Kidney glomerular epithelial cell (primary cell): ENCODE data around the gene PDE11A.

Experiments
- DNase-seq: peaks from one replicate; lab custom pipeline; 2025; lab: John Stamatoyannopoulos, UW

PDE11A gene

GRCh38 chr2:177669201-177669600 lies 403.4 kb downstream of the PDE11A start:
- no peak for DNase-seq

- DNase-seq, result no peak
Observed at GRCh38 chr2:177668617-177669016, 404.0 kb downstream of the PDE11A start.

DNA sequence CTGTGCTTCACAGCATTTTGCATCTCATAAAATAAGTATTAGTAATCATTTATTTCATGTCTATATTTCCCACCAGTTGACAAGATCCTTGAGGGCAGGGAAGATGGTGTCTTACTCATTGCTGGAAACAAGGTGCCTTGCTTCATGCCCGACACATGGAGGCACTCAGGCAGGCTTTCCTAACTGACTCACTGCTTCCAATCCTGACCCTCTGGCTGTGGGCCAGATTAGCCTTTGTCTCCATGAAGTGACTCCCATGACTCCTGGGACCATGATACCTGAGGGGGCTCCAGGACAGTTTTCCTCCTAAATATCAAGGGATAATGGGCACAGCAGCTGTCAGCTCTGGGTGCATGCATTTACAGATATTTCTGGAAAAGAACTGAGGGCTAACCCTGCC lies 405.0 kb downstream of the PDE11A start:
- DNase-seq, result no peak

- no peak for DNase-seq
Observed at GRCh38 chr2:177666408-177666807, 406.2 kb downstream of the PDE11A start.

- no peak for DNase-seq
Observed at GRCh38 chr2:177665948-177666347, 406.6 kb downstream of the PDE11A start.

DNA sequence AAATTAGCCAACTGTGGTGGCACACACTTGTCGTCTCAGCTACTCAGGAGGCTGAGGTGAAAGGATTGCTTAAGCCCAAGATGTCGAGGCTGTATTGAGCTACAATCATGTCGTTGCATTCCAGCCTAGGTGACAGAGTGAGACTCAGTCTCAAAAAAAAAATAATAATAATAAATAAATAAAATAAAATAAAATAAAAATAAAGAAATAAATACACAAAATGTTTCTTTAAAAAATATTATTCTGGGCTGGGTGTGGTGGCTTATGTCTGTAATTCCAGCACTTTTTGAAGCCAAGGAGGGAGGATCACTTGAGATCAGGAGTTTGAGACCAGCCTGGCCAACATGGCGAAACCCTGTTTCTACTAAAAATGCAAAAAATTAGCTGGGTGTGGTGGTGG lies 407.2 kb downstream of the PDE11A start:
- DNase-seq, result no peak

DNA sequence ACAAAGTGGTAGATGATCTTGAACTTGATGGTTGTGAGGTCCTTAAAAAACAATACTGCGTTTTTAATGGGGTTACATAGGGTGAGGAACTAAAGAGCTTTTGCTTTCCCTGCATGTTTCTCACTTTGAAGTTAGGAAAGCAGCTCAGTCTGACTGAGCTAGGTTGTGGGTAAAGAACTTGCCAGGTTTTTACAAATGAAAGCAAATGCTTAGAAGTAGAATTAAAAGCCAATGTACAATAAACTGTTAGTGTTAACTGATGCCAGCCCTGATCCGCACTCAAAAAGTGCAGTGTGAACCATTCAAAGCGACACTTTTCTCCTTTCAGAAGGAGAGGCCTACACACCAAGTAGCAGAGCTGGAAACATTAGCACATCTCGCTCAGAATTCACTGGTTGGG lies 409.7 kb downstream of the PDE11A start:
- no peak for DNase-seq

DNA sequence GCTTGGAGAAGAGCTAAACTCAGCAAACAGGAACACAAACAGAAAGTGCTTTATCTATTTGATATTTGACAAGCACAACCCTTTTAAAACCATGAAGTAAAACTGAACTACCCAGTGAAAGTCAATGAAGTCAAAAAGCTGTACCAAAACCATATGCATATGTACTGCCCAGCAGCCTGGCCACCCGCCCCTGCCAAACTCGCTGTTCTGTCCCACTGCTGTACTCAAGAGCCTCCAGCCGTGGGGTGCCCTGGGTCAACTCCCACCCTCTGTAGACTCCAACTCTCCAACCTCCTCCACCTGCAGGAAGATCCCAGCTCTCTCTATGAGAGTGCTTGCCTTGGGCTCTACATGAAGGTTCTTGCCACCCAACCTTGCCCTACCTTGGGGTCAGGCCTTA lies 411.8 kb downstream of the PDE11A start:
- no peak for DNase-seq

DNA sequence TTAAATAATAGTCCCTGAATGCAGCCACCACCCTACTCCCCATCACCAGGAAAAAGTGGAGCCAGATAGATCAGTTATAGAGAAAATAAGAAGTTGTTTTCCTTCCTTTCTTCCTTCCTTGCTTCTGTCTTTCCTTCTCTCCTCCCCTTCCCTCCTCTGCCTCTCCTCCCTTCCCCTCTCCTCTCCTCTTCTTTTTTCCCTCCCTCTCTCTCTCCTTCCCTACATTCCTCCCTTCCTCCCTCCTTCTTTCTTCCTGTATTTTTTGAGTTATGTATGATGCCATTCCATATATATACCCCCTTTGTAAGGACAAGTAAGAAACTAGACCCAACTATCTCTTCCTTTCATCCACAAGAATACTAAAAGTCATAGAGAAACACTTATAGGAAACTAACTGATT lies 414.3 kb downstream of the PDE11A start:
- no peak for DNase-seq

- no peak for DNase-seq
Observed at GRCh38 chr2:177651833-177652232, 420.7 kb downstream of the PDE11A start.

GRCh38 chr2:177649568-177650518 lies 422.7 kb downstream of the PDE11A start:
- no peak for DNase-seq

GRCh38 chr2:177646791-177647190 lies 425.8 kb downstream of the PDE11A start:
- no peak for DNase-seq

- no peak for DNase-seq
Observed at GRCh38 chr2:177646241-177646640, 426.3 kb downstream of the PDE11A start.

DNA sequence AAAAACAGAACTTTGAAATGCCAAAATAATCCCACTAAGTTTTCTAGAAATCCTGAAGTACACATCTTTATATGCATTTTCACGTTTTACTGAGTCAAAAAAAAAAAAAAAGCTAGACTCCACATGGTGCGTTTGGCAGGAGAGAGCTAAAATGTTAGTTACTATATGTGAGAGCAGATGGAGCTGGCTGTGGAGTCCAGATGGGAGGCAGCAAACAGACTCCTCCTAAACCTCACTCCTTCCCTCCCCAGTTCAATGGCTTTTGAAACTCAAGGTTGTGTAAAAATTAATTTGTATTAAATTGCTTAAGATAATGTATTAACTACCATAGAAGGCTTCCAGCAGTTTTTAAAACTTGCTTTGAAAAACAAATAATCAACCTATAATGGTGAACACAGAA lies 431.2 kb downstream of the PDE11A start:
- no peak for DNase-seq

GRCh38 chr2:177640423-177640822 lies 432.2 kb downstream of the PDE11A start:
- DNase-seq, result no peak

DNA sequence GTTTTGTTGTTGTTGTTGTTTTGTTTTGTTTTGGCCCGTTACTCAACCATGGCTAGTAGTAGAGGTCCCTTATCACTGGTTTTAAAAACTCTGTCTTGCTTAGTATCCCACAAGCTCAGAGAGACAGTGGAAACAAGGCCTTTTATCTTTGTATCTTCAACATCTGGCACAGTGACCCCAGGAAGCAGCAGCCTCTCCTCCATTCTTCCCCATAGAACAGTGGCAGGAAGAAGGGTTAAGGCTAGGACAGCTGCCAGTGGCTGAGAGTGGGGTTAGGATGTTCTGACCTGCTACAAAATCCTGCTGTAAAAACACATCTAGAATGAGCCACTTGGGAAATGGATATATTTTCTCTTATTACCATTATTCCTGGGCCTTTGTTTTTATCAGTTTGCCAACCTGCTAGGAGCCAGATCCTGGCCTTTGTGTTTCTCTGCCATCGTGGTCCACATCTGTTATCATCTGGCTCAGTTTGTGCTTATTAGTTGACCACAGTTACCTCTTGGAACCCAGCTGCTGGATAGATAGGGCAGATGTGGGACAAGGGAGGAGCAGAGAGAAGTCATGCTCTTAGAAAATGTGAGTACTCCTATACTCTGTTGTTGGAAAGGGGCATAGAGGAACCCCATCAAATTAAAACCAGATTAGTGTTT lies 433.2 kb downstream of the PDE11A start:
- no peak for DNase-seq

- DNase-seq, result no peak
Observed at GRCh38 chr2:177638507-177638906, 434.1 kb downstream of the PDE11A start.

GRCh38 chr2:177636672-177637071 lies 435.9 kb downstream of the PDE11A start:
- no peak for DNase-seq

DNA sequence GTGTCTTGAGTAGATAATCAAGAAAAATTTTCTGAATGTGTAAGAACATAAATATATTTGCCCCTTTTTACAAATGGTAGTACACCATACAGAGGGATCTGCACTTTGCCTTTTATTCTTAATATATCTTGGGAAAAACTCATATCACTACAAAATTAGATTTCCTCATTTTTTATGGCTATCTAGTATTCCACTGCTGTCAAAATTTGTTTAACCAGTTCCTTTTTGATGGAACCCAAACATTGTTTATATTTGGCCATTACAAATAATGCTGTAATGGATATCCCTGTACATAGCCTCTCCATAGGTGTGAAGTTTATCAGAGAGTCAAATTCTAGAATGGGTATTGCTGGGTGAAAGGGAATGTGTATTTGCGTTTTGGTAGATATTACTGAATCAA lies 436.9 kb downstream of the PDE11A start:
- no peak for DNase-seq

GRCh38 chr2:177633910-177634294 lies 438.7 kb downstream of the PDE11A start:
- DNase-seq, result no peak

- DNase-seq, result no peak
Observed at GRCh38 chr2:177633111-177633510, 439.5 kb downstream of the PDE11A start.

- DNase-seq, result no peak
Observed at GRCh38 chr2:177631680-177632079, 440.9 kb downstream of the PDE11A start.

- no peak for DNase-seq
Observed at GRCh38 chr2:177629357-177630024, 443.1 kb downstream of the PDE11A start.
